Esophagus muscularis mucosa (tissue), 4 donors: ENCODE measurements around the gene TSPAN31.
"Not testable (repeated sequence)": the region's sequence is repeated elsewhere in the genome, so short reads cannot be mapped to it uniquely, and the experiment has no call there.

Experiments
- EP300 ChIP-seq: sonication (generic); formaldehyde crosslinking; IDR thresholded peaks from one replicate; pipeline ENCODE4 v1.6.1; 2017; ENCODE audit warnings: antibody characterized with exemption
- POLR2A ChIP-seq: fragments of 450-650 bp; IDR thresholded peaks from one replicate; pipeline ENCODE4 v1.6.1; 2017; ENCODE audit warnings: antibody characterized with exemption, moderate library complexity, mild to moderate bottlenecking, low read depth
- POLR2AphosphoS5 ChIP-seq, 2 donors: sonication (generic); formaldehyde crosslinking; IDR thresholded peaks; one replicate each; pipeline ENCODE4 v1.6.1; 2017; ENCODE audit warnings: antibody characterized with exemption in 2 of 2
- TF ChIP-seq, protein P1 (sequence below), 3 experiments: fragments of 200-600 bp in 2 of 3; fragments of 450-650 bp in 1 of 3; sonication (generic) in 2 of 3; IDR thresholded peaks; one replicate each; pipeline ENCODE4 v1.5.1; 2017 to 2019; ENCODE audit warnings: antibody characterized with exemption in 3 of 3, mild to moderate bottlenecking in 2 of 3, moderate library complexity in 1 of 3

- TF ChIP-seq, protein P1, sequence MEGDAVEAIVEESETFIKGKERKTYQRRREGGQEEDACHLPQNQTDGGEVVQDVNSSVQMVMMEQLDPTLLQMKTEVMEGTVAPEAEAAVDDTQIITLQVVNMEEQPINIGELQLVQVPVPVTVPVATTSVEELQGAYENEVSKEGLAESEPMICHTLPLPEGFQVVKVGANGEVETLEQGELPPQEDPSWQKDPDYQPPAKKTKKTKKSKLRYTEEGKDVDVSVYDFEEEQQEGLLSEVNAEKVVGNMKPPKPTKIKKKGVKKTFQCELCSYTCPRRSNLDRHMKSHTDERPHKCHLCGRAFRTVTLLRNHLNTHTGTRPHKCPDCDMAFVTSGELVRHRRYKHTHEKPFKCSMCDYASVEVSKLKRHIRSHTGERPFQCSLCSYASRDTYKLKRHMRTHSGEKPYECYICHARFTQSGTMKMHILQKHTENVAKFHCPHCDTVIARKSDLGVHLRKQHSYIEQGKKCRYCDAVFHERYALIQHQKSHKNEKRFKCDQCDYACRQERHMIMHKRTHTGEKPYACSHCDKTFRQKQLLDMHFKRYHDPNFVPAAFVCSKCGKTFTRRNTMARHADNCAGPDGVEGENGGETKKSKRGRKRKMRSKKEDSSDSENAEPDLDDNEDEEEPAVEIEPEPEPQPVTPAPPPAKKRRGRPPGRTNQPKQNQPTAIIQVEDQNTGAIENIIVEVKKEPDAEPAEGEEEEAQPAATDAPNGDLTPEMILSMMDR (IDR thresholded peaks at IDR 0.05) = not testable (repeated sequence)
- not testable (repeated sequence) for TF ChIP-seq EP300; POLR2AphosphoS5 (IDR thresholded peaks at IDR 0.05); POLR2A
These were observed 22.8 kb upstream of the TSPAN31 start for GRCh38 chr12:57721846-57722608.
